Endothelial cell of umbilical vein (primary cell): ENCODE results near the gene MRPL14. TPM values are rescaled to one million over a fixed set of nuclear protein-coding genes. Genes with fewer than 3 reads are reported as not detected.

Source experiments
- BruUV-seq: library from RNA; stranded (reverse); fragments of 400-500 nt; replicated peaks from 2 replicates; lab custom pipeline; 2021; lab: Mats Ljungman, UMichigan
- CTCF ChIA-PET: fragments of 300-600, 350-600 bp; sonication (Branson Sonifier 250); formaldehyde crosslinking; loops from one replicate; lab custom pipeline; 2021; ENCODE audit warnings: antibody characterized with exemption, inconsistent platforms; lab: Charles Lee
- POLR2A ChIA-PET: fragments of 300-600, 350-600 bp; sonication (Branson Sonifier 250); formaldehyde crosslinking; loops from one replicate; lab custom pipeline; 2021; ENCODE audit warnings: antibody characterized with exemption, inconsistent platforms; lab: Charles Lee
- DNase-seq: peaks from one replicate; pipeline ENCODE4 v3.0.0-alpha.2; 2011; ENCODE audit warnings: low read depth, low spot score
- FAIRE-seq: peaks from 2 replicates; lab custom pipeline; 2011; peaks lifted over from hg19 to GRCh38; lab: Jason Lieb, UNC
- H2AFZ ChIP-seq: 2 replicates; pipeline ENCODE4 v1.6.0; 2012; ENCODE audit warnings: low read depth, low read length, control low read depth, inconsistent platforms
- H3K27ac ChIP-seq: 2 replicates; pipeline ENCODE4 v1.5.1; 2011; ENCODE audit warnings: low read depth, mild to moderate bottlenecking, control low read depth, low read length, moderate library complexity; ENCODE audit not compliant: insufficient read depth
- H3K27me3 ChIP-seq, 2 experiments: 2 replicates each; pipeline versions ENCODE4 v1.6.0 to v1.6.1; 2011; ENCODE audit warnings: low read length in 2 of 2, mixed read lengths in 1 of 2; ENCODE audit not compliant: control insufficient read depth in 2 of 2, insufficient read depth in 2 of 2
- H3K36me3 ChIP-seq, 2 experiments: 2 replicates in 1 of 2; 3 replicates in 1 of 2; pipeline ENCODE4 v1.5.1; 2011; ENCODE audit warnings: low read length in 2 of 2, mild to moderate bottlenecking in 1 of 2, moderate library complexity in 1 of 2; ENCODE audit not compliant: control insufficient read depth in 2 of 2, insufficient read depth in 2 of 2; ENCODE audit errors: extremely low read depth in 1 of 2
- H3K4me1 ChIP-seq: 3 replicates; pipeline ENCODE4 v1.5.1; 2011; ENCODE audit warnings: mild to moderate bottlenecking, low read length; ENCODE audit not compliant: control insufficient read depth, insufficient read depth; ENCODE audit errors: extremely low read depth
- H3K4me2 ChIP-seq: 2 replicates; pipeline ENCODE4 v1.6.1; 2011; ENCODE audit warnings: low read length, control low read depth, mixed read lengths; ENCODE audit not compliant: insufficient read depth
- H3K4me3 ChIP-seq, 3 experiments: fragments of 200-600 bp in 1 of 3; sonication (generic), shearing (Covaris generic) in 1 of 3; replicated peaks in 1 of 3; 2 replicates each; pipeline ENCODE4 v1.5.1; 2011 to 2016; ENCODE audit warnings: control low read depth in 3 of 3, low read length in 3 of 3, mild to moderate bottlenecking in 2 of 3, inconsistent platforms in 1 of 3, low read depth in 1 of 3, moderate library complexity in 1 of 3; ENCODE audit not compliant: insufficient read depth in 1 of 3
- H3K79me2 ChIP-seq: 2 replicates; pipeline ENCODE4 v1.6.0; 2012; ENCODE audit warnings: low read length, inconsistent platforms; ENCODE audit not compliant: control insufficient read depth, insufficient read depth
- H3K9ac ChIP-seq: replicated peaks from 2 replicates; pipeline ENCODE3; 2011; ENCODE audit warnings: low read length, control low read depth; ENCODE audit not compliant: insufficient read depth; ENCODE audit errors: extremely low read depth
- H3K9me1 ChIP-seq: replicated peaks from 3 replicates; pipeline ENCODE4 v1.6.0; 2011; ENCODE audit warnings: mild to moderate bottlenecking, low read length; ENCODE audit not compliant: control insufficient read depth, insufficient read depth; ENCODE audit errors: extremely low read depth
- H3K9me3 ChIP-seq: replicated peaks from 2 replicates; pipeline ENCODE4 v1.5.1; 2012; ENCODE audit warnings: low read length, inconsistent platforms; ENCODE audit not compliant: control insufficient read depth, insufficient read depth
- H4K20me1 ChIP-seq: replicated peaks from 2 replicates; pipeline ENCODE3; 2011; ENCODE audit warnings: mild to moderate bottlenecking, low read length; ENCODE audit not compliant: control insufficient read depth, insufficient read depth; ENCODE audit errors: extremely low read depth
- EZH2 ChIP-seq: IDR thresholded peaks from 2 replicates; pipeline ENCODE4 v1.6.1; 2012; ENCODE audit warnings: borderline replicate concordance, low read depth, mild to moderate bottlenecking, moderate library complexity, low read length, inconsistent platforms; ENCODE audit not compliant: severe bottlenecking
- FOS ChIP-seq: IDR thresholded peaks from 2 replicates; pipeline ENCODE4 v1.6.1; 2011; ENCODE audit warnings: mild to moderate bottlenecking, low read length, moderate library complexity, borderline replicate concordance; ENCODE audit not compliant: insufficient read depth
- GATA2 ChIP-seq: IDR thresholded peaks from 2 replicates; pipeline ENCODE4 v1.7.0; 2011; ENCODE audit warnings: low read depth, mild to moderate bottlenecking, moderate library complexity, mixed read lengths, low read length; ENCODE audit not compliant: insufficient read length, insufficient read depth
- JUN ChIP-seq: IDR thresholded peaks from 2 replicates; pipeline ENCODE4 v1.6.1; 2011; ENCODE audit warnings: borderline replicate concordance, low read depth; ENCODE audit not compliant: insufficient read length, insufficient read depth
- POLR2A ChIP-seq: IDR thresholded peaks from 2 replicates; pipeline ENCODE4 v1.6.1; 2012; ENCODE audit warnings: low read depth, mild to moderate bottlenecking, control low read depth, low read length
- dilution Hi-C: fragments of 300-500 bp; cut with MboI; formaldehyde crosslinking; loops from one replicate; pipeline ENCODE4 v1.15.0; 2019; ENCODE audit warnings: low sequenced_read_pairs; ENCODE audit not compliant: extremely low pct_ligation_motif_present
- intact Hi-C: fragments of 100-400 bp; cut with micrococcal nuclease; formaldehyde crosslinking; loops from one replicate; pipeline ENCODE4 v1.10.0; 2022
- polyA plus RNA-seq, 4 experiments: library from polyadenylated mRNA; depleted of rRNA in 3 of 4; stranded (reverse) in 3 of 4; unstranded in 1 of 4; fragments of >200 nt; gene quantifications; 2 replicates each; pipeline versions ENCODE4 v1.2.1 to v1.2.3, GENCODE V29; 2011 to 2012; ENCODE audit warnings: missing spikeins in 1 of 4
- total RNA-seq: library from RNA; stranded (reverse); gene quantifications from 2 replicates; pipeline ENCODE4 v1.2.3, GENCODE V29; 2021

The MRPL14 gene
- total and polyA plus RNA-seq, 2 donors (not counting 3 experiments of a cell fraction or from before 2014, with no cell fraction given), result 68.1 to 103 TPM

DNA sequence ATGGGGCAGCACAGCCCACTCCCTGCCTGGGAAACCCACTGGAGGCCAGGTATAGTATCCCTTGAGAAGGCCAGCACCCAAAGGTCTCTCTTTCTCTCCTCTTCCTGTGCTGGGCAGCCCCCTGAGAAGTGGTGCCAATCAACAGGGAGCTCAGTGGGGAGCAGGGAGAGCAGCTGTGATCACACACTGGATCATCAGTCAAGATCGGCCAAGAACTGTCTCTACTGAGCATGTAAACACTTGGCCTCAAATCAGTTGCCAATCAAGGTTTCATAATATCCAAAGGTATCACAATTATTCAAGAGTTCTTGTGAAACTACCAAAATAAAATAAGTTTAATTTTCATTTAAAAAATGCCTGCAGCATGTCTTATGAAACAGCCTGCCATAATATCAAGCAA is 18.8 kb downstream of the MRPL14 start:
- no peak for FAIRE-seq
- dilution Hi-C loops, result loop anchor here (10.0 kb wide), 1 partner anchor 126 kb away; no protein-coding TSS in a partner anchor

DNA sequence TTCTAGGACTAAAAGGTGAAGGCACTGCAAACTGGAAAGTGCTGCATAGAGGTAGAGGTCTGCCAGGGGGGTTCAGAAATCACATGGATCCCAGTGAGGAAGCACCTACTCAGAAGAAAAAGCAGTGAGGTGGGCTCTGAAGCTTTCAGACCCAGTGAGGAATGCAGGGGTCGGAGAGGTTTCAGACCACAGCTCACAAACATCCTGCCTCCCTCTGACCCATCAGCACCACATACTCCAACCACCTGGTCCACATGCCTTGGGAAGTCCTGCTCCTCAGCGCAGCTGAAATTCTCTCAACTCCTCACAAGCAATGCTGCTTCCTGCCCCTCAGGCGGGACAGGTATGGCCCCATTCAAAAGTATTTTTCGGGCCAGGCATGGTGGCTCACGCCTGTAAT is 20.2 kb downstream of the MRPL14 start:
- no TSS peak for BruUV-seq
- Histone ChIP-seq H4K20me1 (no peaks in the 10 kb centered on the region), H3K9me1 (no peaks in the 10 kb centered on the region), H3K4me1 (peaks cover 37% of the 10 kb centered on the region), H3K79me2 (no peaks in the 10 kb centered on the region), H3K27ac (peak overlapping the region; percentile 89), H3K4me3 (no peak overlapping the region), H3K9me3 (no peaks in the 10 kb centered on the region), H2AFZ (no peak overlapping the region), H3K4me2 (no peak overlapping the region), H3K27me3 (no peaks in the 10 kb centered on the region), H3K9ac (no peak overlapping the region), H3K36me3 (peaks cover 6 to 20% of the 10 kb centered on the region in 2 experiments)
- POLR2A ChIA-PET, result interaction anchor here (0.5 kb wide), 1 partner anchor 140 kb away, joined by 3 read pairs; the partner anchor contains the start of gene HSP90AB1
- dilution Hi-C loops, result loop anchor here (10.0 kb wide), 1 partner anchor 128 kb away; no protein-coding TSS in a partner anchor
- DNase-seq (peak; percentile 69), FAIRE-seq (peak; percentile 4)
- intact Hi-C loops, result no loop called here
- TF ChIP-seq GATA2 (no peak), FOS (no peak), POLR2A (no peak)
- CTCF ChIA-PET, result no interaction called here

More for the DNA sequence above, 18.8 kb downstream of the MRPL14 start:
- Histone ChIP-seq H3K36me3 (peaks cover 6 to 20% of the 10 kb centered on the region in 2 experiments), H3K4me1 (peaks cover 37% of the 10 kb centered on the region), H3K27ac (no peak overlapping the region), H3K79me2 (no peaks in the 10 kb centered on the region), H3K4me3 (no peak overlapping the region), H3K4me2 (no peak overlapping the region), H3K9me1 (no peaks in the 10 kb centered on the region), H3K9me3 (no peaks in the 10 kb centered on the region), H3K9ac (no peak overlapping the region), H4K20me1 (no peaks in the 10 kb centered on the region), H2AFZ (no peak overlapping the region), H3K27me3 (no peaks in the 10 kb centered on the region)
- no peak for DNase-seq
- intact Hi-C loops, result no loop called here
- ChIA-PET CTCF (interaction anchor here (1.0 to 1.8 kb wide), 2 partner anchors 11 to 12 kb away, joined by 5 to 8 read pairs; no protein-coding TSS in a partner anchor), POLR2A (no interaction called here)
- no peak for TF ChIP-seq EZH2
- TF ChIP-seq FOS, result no peak
- no peak for TF ChIP-seq JUN
- no TSS peak for BruUV-seq
